HEK293 (cell line): Measurements from ENCODE around the gene CFI.

Experiments
- CTCF ChIA-PET: fragments of 350-600 bp; formaldehyde crosslinking; extraction: SDS; loops from one replicate; lab custom pipeline; 2021; ENCODE audit warnings: antibody characterized with exemption; lab: Yijun Ruan, JAX
- POLR2A ChIA-PET: fragments of 300-600 bp; formaldehyde crosslinking; extraction: SDS; loops from one replicate; lab custom pipeline; 2020; ENCODE audit warnings: antibody characterized with exemption, inconsistent platforms; lab: Yijun Ruan, JAX
- H3K27ac ChIP-seq: fragments of 200-500 bp; sonication (Bioruptor generic); 2 replicates; pipeline ENCODE4 v1.5.1; 2014; ENCODE audit warnings: low read depth, low read length, control low read depth, inconsistent platforms; ENCODE audit errors: extremely low read depth
- H3K36me3 ChIP-seq, 2 experiments: fragments of 200-500 bp in 1 of 2; sonication (Bioruptor generic) in 1 of 2; 1 replicate in 1 of 2; 2 replicates in 1 of 2; pipeline ENCODE4 v1.5.1; 2014 to 2017; ENCODE audit warnings: inconsistent platforms in 2 of 2, low read length in 2 of 2; ENCODE audit not compliant: control insufficient read depth in 2 of 2, insufficient read depth in 1 of 2
- H3K4me1 ChIP-seq: fragments of 200-500 bp; sonication (Bioruptor generic); 2 replicates; pipeline ENCODE4 v1.5.1; 2014; ENCODE audit warnings: mild to moderate bottlenecking, low read length, inconsistent platforms; ENCODE audit not compliant: control insufficient read depth, insufficient read depth
- H3K4me3 ChIP-seq: 2 replicates; pipeline ENCODE4 v1.5.1; 2011; ENCODE audit warnings: low read depth, mild to moderate bottlenecking, control low read depth, low read length, moderate library complexity
- H3K9me3 ChIP-seq: fragments of 200-500 bp; sonication (Bioruptor generic); 2 replicates; pipeline ENCODE4 v1.5.1; 2014; ENCODE audit warnings: low read depth, low read length, inconsistent platforms; ENCODE audit not compliant: control insufficient read depth, insufficient read depth
- ATF2 ChIP-seq: fragments of 450-650 bp; formaldehyde crosslinking; IDR thresholded peaks from 2 replicates; pipeline ENCODE4 v1.5.1; 2016; ENCODE audit warnings: missing biosample characterization, missing genetic modification characterization, low read depth
- BCL11B ChIP-seq: fragments of 450-650 bp; formaldehyde crosslinking; IDR thresholded peaks from 2 replicates; pipeline ENCODE4 v1.5.1; 2016; ENCODE audit warnings: low read depth, missing biosample characterization, missing genetic modification characterization
- GLIS2 ChIP-seq: fragments of 450-650 bp; formaldehyde crosslinking; IDR thresholded peaks from 2 replicates; pipeline ENCODE4 v1.5.1; 2016; ENCODE audit warnings: missing biosample characterization, missing genetic modification characterization
- KLF7 ChIP-seq: fragments of 450-650 bp; formaldehyde crosslinking; IDR thresholded peaks from 2 replicates; pipeline ENCODE4 v1.5.1; 2016; ENCODE audit warnings: missing biosample characterization, missing genetic modification characterization, borderline replicate concordance
- KLF8 ChIP-seq: fragments of 450-650 bp; formaldehyde crosslinking; IDR thresholded peaks from 2 replicates; pipeline ENCODE4 v1.5.1; 2016; ENCODE audit warnings: missing biosample characterization, missing genetic modification characterization
- SP7 ChIP-seq: fragments of 450-650 bp; formaldehyde crosslinking; IDR thresholded peaks from 2 replicates; pipeline ENCODE4 v1.5.1; 2016; ENCODE audit warnings: missing biosample characterization, missing genetic modification characterization
- TSHZ1 ChIP-seq: fragments of 450-650 bp; formaldehyde crosslinking; IDR thresholded peaks from 2 replicates; pipeline ENCODE4 v1.5.1; 2016; ENCODE audit warnings: missing biosample characterization, missing genetic modification characterization, borderline replicate concordance
- ZBTB21 ChIP-seq: fragments of 450-650 bp; formaldehyde crosslinking; IDR thresholded peaks from 2 replicates; pipeline ENCODE4 v1.5.1; 2017; ENCODE audit warnings: missing biosample characterization, missing genetic modification characterization
- ZNF174 ChIP-seq: fragments of 450-650 bp; formaldehyde crosslinking; IDR thresholded peaks from 2 replicates; pipeline ENCODE4 v1.5.0; 2017; ENCODE audit warnings: missing biosample characterization, mild to moderate bottlenecking, missing genetic modification characterization
- ZNF266 ChIP-seq: fragments of 450-650 bp; formaldehyde crosslinking; IDR thresholded peaks from 2 replicates; pipeline ENCODE4 v1.5.1; 2016; ENCODE audit warnings: missing biosample characterization, missing genetic modification characterization, low read depth
- ZNF292 ChIP-seq: fragments of 450-650 bp; formaldehyde crosslinking; IDR thresholded peaks from 2 replicates; pipeline ENCODE4 v1.5.1; 2016; ENCODE audit warnings: low read depth, missing biosample characterization, missing genetic modification characterization, borderline replicate concordance
- ZNF311 ChIP-seq: fragments of 450-650 bp; formaldehyde crosslinking; IDR thresholded peaks from 2 replicates; pipeline ENCODE4 v1.5.1; 2017; ENCODE audit warnings: missing biosample characterization, missing genetic modification characterization, borderline replicate concordance
- ZNF48 ChIP-seq: fragments of 450-650 bp; formaldehyde crosslinking; IDR thresholded peaks from 2 replicates; pipeline ENCODE4 v1.5.1; 2016; ENCODE audit warnings: missing biosample characterization, missing genetic modification characterization
- ZNF501 ChIP-seq: fragments of 450-650 bp; formaldehyde crosslinking; IDR thresholded peaks from 2 replicates; pipeline ENCODE4 v1.5.1; 2016; ENCODE audit warnings: missing biosample characterization, missing genetic modification characterization
- ZNF514 ChIP-seq: fragments of 450-650 bp; formaldehyde crosslinking; IDR thresholded peaks from 2 replicates; pipeline ENCODE4 v1.5.1; 2016; ENCODE audit warnings: missing biosample characterization, missing genetic modification characterization
- ZNF548 ChIP-seq: fragments of 450-650 bp; formaldehyde crosslinking; IDR thresholded peaks from 2 replicates; pipeline ENCODE4 v1.5.1; 2016; ENCODE audit warnings: missing biosample characterization, missing genetic modification characterization
- ZNF561 ChIP-seq: fragments of 450-650 bp; IDR thresholded peaks from 2 replicates; pipeline ENCODE4 v1.5.1; 2018; ENCODE audit warnings: missing biosample characterization, missing genetic modification characterization, borderline replicate concordance
- ZNF596 ChIP-seq: fragments of 450-650 bp; IDR thresholded peaks from 2 replicates; pipeline ENCODE4 v1.5.0; 2018; ENCODE audit warnings: missing biosample characterization, mild to moderate bottlenecking, missing genetic modification characterization, moderate library complexity
- ZNF664 ChIP-seq: fragments of 450-650 bp; formaldehyde crosslinking; IDR thresholded peaks from 2 replicates; pipeline ENCODE4 v1.5.1; 2016; ENCODE audit warnings: missing biosample characterization, missing genetic modification characterization
- ZNF837 ChIP-seq: fragments of 450-650 bp; formaldehyde crosslinking; IDR thresholded peaks from 2 replicates; pipeline ENCODE4 v1.5.1; 2016; ENCODE audit warnings: missing biosample characterization, missing genetic modification characterization
- ZSCAN16 ChIP-seq: fragments of 450-650 bp; formaldehyde crosslinking; IDR thresholded peaks from 2 replicates; pipeline ENCODE4 v1.5.1; 2016; ENCODE audit warnings: missing biosample characterization, missing genetic modification characterization
- TF ChIP-seq, protein P1 (sequence below): fragments of 450-650 bp; formaldehyde crosslinking; IDR thresholded peaks from 2 replicates; pipeline ENCODE4 v1.5.1; 2016; ENCODE audit warnings: missing biosample characterization, missing genetic modification characterization
- TF ChIP-seq, protein P2 (sequence below): fragments of 450-650 bp; formaldehyde crosslinking; IDR thresholded peaks from 2 replicates; pipeline ENCODE4 v1.5.1; 2016; ENCODE audit warnings: missing biosample characterization, missing genetic modification characterization, borderline replicate concordance

The CFI gene

DNA sequence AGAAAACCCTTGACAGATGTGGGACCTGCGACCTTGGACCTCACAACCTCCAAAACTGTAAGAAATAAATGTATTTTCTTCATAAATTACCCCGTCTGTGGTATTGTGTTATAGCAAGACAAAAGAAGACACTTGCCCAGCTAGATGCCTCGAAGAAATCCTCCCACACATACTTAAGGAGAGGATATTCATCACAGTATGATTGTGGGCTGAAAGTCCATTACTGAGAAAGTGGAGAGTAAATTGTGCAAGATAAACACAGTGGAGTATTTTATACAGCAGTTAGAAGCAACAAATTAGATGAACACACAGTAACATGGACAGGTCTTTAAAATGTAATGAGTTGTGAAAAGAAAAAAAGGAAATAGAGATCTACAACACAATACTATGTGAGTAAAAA is 46.1 kb downstream of the CFI start (continued):
- TF ChIP-seq, protein P1, sequence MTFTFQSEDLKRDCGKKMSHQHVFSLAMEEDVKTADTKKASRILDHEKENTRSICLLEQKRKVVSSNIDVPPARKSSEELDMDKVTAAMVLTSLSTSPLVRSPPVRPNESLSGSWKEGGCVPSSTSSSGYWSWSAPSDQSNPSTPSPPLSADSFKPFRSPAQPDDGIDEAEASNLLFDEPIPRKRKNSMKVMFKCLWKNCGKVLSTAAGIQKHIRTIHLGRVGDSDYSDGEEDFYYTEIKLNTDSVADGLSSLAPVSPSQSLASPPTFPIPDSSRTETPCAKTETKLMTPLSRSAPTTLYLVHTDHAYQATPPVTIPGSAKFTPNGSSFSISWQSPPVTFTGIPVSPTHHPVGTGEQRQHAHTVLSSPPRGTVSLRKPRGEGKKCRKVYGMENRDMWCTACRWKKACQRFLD = no peak
- no peak for TF ChIP-seq TSHZ1
- no peak for TF ChIP-seq ZNF266 (tag by site-specific recombination)
- TF ChIP-seq ZNF548 (tag by site-specific recombination) = no peak
- TF ChIP-seq ZNF664 = no peak
- TF ChIP-seq KLF7 (tag by site-specific recombination) = no peak
- TF ChIP-seq ZNF311 (tag by site-specific recombination) = no peak
- TF ChIP-seq, all 188 proteins: peak for 0

DNA sequence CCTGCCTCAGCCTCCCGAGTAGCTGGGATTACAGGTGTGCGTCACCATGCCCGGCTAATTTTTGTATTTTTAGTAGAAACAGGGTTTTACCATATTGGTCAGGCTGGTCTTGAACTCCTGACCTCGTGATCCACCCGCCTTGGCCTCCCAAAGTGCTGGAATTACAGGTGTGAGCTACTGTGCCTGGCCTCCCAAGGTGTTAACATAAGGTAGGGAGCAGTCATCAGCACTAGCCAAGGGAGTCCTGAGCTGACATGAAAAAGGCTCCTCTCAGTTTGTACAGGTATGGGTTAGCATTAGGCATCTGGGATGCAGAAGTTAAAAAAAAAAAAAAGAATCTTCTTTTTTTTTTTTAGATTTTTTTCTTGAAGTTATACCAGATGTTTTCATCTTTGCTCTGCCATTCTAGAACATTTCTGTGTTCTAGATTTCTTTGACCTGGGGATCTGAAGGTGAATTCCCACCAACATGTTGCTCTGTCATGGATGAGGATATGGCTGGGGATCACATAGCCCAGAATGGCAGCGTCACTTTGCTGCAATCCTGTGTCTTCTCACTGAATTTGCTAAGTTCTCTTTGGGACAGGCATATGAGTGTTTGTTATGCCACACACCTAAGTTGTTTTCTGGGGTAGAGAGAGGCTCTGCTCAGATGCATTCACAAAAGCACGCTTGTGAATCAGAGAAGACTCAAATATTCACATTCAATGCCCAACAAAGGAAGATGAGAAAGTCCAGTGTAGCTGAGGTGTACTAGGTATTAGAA is 47.5 kb downstream of the CFI start:
- Histone ChIP-seq H3K27ac (no peak overlapping the region), H3K4me1 (no peaks in the 10 kb centered on the region), H3K4me3 (no peak overlapping the region)
- TF ChIP-seq ATF2 (no peak), ZNF837 (tag by site-specific recombination) (no peak), SP7 (tag by site-specific recombination) (no peak), BCL11B (tag by site-specific recombination) (no peak), ZNF596 (tag by site-specific recombination) (no peak), ZBTB21 (tag by site-specific recombination) (no peak), ZNF174 (tag by site-specific recombination) (no peak)
- TF ChIP-seq, protein P2, sequence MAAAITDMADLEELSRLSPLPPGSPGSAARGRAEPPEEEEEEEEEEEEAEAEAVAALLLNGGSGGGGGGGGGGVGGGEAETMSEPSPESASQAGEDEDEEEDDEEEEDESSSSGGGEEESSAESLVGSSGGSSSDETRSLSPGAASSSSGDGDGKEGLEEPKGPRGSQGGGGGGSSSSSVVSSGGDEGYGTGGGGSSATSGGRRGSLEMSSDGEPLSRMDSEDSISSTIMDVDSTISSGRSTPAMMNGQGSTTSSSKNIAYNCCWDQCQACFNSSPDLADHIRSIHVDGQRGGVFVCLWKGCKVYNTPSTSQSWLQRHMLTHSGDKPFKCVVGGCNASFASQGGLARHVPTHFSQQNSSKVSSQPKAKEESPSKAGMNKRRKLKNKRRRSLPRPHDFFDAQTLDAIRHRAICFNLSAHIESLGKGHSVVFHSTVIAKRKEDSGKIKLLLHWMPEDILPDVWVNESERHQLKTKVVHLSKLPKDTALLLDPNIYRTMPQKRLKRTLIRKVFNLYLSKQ (tag by site-specific recombination) = no peak
- TF ChIP-seq, all 188 proteins: peak for 0
- Histone ChIP-seq H3K36me3 (no peaks in the 10 kb centered on the region), H3K9me3 (no peaks in the 10 kb centered on the region)
- CTCF ChIA-PET = interaction anchor here (0.7 kb wide), 1 partner anchor 22 kb away, joined by 3 read pairs; no protein-coding TSS in a partner anchor
- POLR2A ChIA-PET = no interaction called here

DNA sequence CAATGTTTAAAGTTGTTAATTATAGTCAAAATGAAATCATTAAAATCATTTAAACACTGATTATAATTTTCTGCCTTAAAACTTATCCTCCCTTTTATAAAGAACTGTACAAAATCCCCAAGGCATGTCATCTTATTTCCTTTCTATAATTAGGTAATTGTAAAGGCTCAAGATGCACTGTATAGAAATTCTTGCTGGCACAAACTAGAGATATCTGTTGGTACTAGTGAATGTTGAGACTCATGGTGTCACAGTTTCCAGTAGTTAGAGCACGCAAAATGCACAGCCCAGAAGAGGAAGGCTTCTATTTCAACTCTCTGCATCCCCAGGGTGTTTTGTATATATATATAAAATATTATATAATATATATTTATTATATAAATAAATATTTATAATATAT is 49.3 kb downstream of the CFI start:
- POLR2A ChIA-PET = no interaction called here
- no peaks in the 10 kb centered on the region for H3K4me1 ChIP-seq
- H3K36me3 ChIP-seq = no peaks in the 10 kb centered on the region
- H3K27ac ChIP-seq = no peak overlapping the region
- CTCF ChIA-PET = no interaction called here
- no peak overlapping the region for H3K4me3 ChIP-seq
- no peaks in the 10 kb centered on the region for H3K9me3 ChIP-seq
- no peak for TF ChIP-seq ZNF561 (tag by site-specific recombination)
- TF ChIP-seq ZNF292 = no peak
- no peak for TF ChIP-seq ZNF501 (tag by site-specific recombination)
- TF ChIP-seq ZSCAN16 (tag by site-specific recombination) = no peak
- TF ChIP-seq ZNF48 (tag by site-specific recombination) = no peak
- no peak for TF ChIP-seq ZNF514 (tag by site-specific recombination)
- TF ChIP-seq GLIS2 (tag by site-specific recombination) = no peak
- TF ChIP-seq TSHZ1 = no peak
- no peak for TF ChIP-seq KLF8
